HG03378 (cell line): ENCODE results near the gene RAMP3.
"Not testable (repeated sequence)": the region's sequence is repeated elsewhere in the genome, so short reads cannot be mapped to it uniquely, and the experiment has no call there.

ENCODE experiments used
- ATAC-seq: cut with Tn5 transposase; IDR thresholded peaks from one replicate; pipeline ENCODE4 v1.9.1; 2021; ENCODE audit warnings: mild to moderate bottlenecking, moderate library complexity; ENCODE audit not compliant: unreplicated experiment

Gene RAMP3

GRCh38 chr7:45155941-45156340 is 1.6 kb upstream of the RAMP3 start:
- ATAC-seq, result no peak

GRCh38 chr7:45156516-45157272 is 897 bp upstream of the RAMP3 start:
- ATAC-seq, result no peak

- ATAC-seq, result no peak
Observed at GRCh38 chr7:45157286-45157652, 322 bp upstream of the RAMP3 start.

- no peak for ATAC-seq
Observed at GRCh38 chr7:45158471-45158870, 880 bp downstream of the RAMP3 start.

GRCh38 chr7:45159296-45159695 is 1.7 kb downstream of the RAMP3 start:
- ATAC-seq, result no peak

GRCh38 chr7:45160417-45160881 is 2.9 kb downstream of the RAMP3 start:
- ATAC-seq, result no peak

- ATAC-seq, result no peak
Observed at GRCh38 chr7:45161138-45161537, 3.5 kb downstream of the RAMP3 start.

- ATAC-seq, result no peak
Observed at GRCh38 chr7:45161842-45162241, 4.3 kb downstream of the RAMP3 start.

- no peak for ATAC-seq
Observed at GRCh38 chr7:45162311-45162845, 4.8 kb downstream of the RAMP3 start.

GRCh38 chr7:45162943-45163691 is 5.5 kb downstream of the RAMP3 start:
- no peak for ATAC-seq

GRCh38 chr7:45163692-45164052 is 6.1 kb downstream of the RAMP3 start:
- no peak for ATAC-seq

- ATAC-seq, result not testable (repeated sequence)
Observed at GRCh38 chr7:45164271-45164670, 6.7 kb downstream of the RAMP3 start.

- ATAC-seq, result no peak
Observed at GRCh38 chr7:45165857-45166256, 8.3 kb downstream of the RAMP3 start.

GRCh38 chr7:45171946-45172345 is 14.4 kb downstream of the RAMP3 start:
- ATAC-seq, result no peak

GRCh38 chr7:45173596-45174327 is 16.2 kb downstream of the RAMP3 start:
- no peak for ATAC-seq

- ATAC-seq, result no peak
Observed at GRCh38 chr7:45174328-45174610, 16.7 kb downstream of the RAMP3 start.

- ATAC-seq, result no peak
Observed at GRCh38 chr7:45174966-45175765, 17.6 kb downstream of the RAMP3 start.

- ATAC-seq, result no peak
Observed at GRCh38 chr7:45176091-45176490, 18.5 kb downstream of the RAMP3 start.

- no peak for ATAC-seq
Observed at GRCh38 chr7:45176886-45177731, 19.5 kb downstream of the RAMP3 start.

- no peak for ATAC-seq
Observed at GRCh38 chr7:45177801-45178200, 20.2 kb downstream of the RAMP3 start.
